SK-N-MC (cell line): ENCODE data around the gene PRX.

ENCODE experiments used
- EZH2 ChIP-seq: fragments of 200-600 bp; sonication (generic); IDR thresholded peaks from one replicate; pipeline ENCODE4 v1.6.1; 2017; ENCODE audit warnings: antibody characterized with exemption
- POLR2AphosphoS5 ChIP-seq: IDR thresholded peaks from 2 replicates; pipeline ENCODE4 v1.6.1; 2012; ENCODE audit warnings: mild to moderate bottlenecking, low read depth, low read length, borderline replicate concordance

DNA sequence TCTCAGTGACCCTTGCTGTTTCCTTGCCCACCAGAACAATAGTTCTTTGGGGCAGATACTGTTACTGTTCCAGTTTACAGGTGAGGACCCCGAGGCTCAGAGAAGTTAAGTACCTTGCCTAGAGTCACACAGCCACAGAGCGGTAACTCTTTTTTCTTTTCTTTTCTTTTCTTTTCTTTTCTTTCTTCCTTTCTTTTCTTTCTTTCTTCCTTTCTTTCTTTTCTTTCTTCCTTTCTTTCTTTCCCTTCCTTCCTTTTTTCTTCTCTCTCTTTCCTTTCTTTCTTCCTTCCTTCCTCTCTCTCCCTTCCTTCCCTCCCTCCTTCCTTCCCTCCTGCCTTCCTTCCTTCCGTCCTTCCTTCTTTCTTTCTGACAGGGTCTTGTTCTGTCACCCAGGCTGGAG lies 4.9 kb upstream of the PRX start:
- TF ChIP-seq POLR2AphosphoS5, result no peak
- TF ChIP-seq EZH2, result no peak
